Heart left ventricle (tissue), 16 donors: Measurements from ENCODE around the gene HOXD10. TPM values are rescaled to one million over a fixed set of nuclear protein-coding genes. Genes with fewer than 3 reads are reported as not detected.

Experiments
- ATAC-seq, 4 donors: fragments of 200-7000 bp; cut with Tn5 transposase; one replicate each; pipeline ENCODE4 v1.9.1; 2020 to 2022; ENCODE audit warnings: moderate library complexity in 4 of 4, mild to moderate bottlenecking in 3 of 4, moderate number of reproducible peaks in 1 of 4
- DNase-seq, 5 donors: peaks; one replicate each; pipeline ENCODE4 v3.0.0-alpha.2; 2020
- H3K27ac ChIP-seq, 12 donors: fragments of 200-600 bp; sonication (generic) in 4 of 12; one replicate each; pipeline versions ENCODE4 v1.5.0 to v1.8.0; 2016 to 2022; ENCODE audit warnings: mild to moderate bottlenecking in 2 of 12
- H3K27me3 ChIP-seq, 9 donors: fragments of 200-600 bp; sonication (generic) in 2 of 9; one replicate each; pipeline versions ENCODE4 v1.5.1 to v1.8.0; 2016 to 2022; ENCODE audit warnings: mild to moderate bottlenecking in 3 of 9
- H3K36me3 ChIP-seq, 9 donors: fragments of 200-600 bp; sonication (generic) in 2 of 9; one replicate each; pipeline versions ENCODE4 v1.5.0 to v1.8.0; 2018 to 2022; ENCODE audit warnings: mild to moderate bottlenecking in 2 of 9
- H3K4me1 ChIP-seq, 12 donors: fragments of 200-600 bp; sonication (generic) in 4 of 12; one replicate each; pipeline versions ENCODE4 v1.5.0 to v1.8.0; 2016 to 2022; ENCODE audit warnings: mild to moderate bottlenecking in 3 of 12
- H3K4me3 ChIP-seq, 12 donors: fragments of 200-600 bp; sonication (generic) in 4 of 12; one replicate each; pipeline versions ENCODE4 v1.5.0 to v1.8.0; 2017 to 2022; ENCODE audit warnings: mild to moderate bottlenecking in 9 of 12, moderate library complexity in 4 of 12
- H3K9me3 ChIP-seq, 12 donors: fragments of 200-600 bp; sonication (generic) in 4 of 12; one replicate each; pipeline versions ENCODE4 v1.5.0 to v1.8.0; 2016 to 2022; ENCODE audit warnings: mild to moderate bottlenecking in 1 of 12
- POLR2A ChIP-seq, 2 donors: fragments of 450-650 bp; IDR thresholded peaks; one replicate each; pipeline ENCODE4 v1.6.1; 2017; ENCODE audit warnings: antibody characterized with exemption in 2 of 2, mild to moderate bottlenecking in 2 of 2, moderate library complexity in 2 of 2
- WGBS, 4 donors: extraction: QIAGEN DNeasy Blood & Tissue Kit in 2 of 4; methylation state at CpG; one replicate each; pipeline versions ENCODE4 v1.1.5 to v1.1.7; 2013 to 2018; 5-methylcytosine and 5-hydroxymethylcytosine counted together
- intact Hi-C, 10 donors: fragments of 100-400 bp; cut with DNase I; formaldehyde crosslinking; loops; one replicate each; pipeline versions ENCODE4 v1.11.1 to v1.14.2; 2022
- polyA plus RNA-seq, 2 donors: library from polyadenylated mRNA; stranded (reverse); fragments of 200-250 nt; gene quantifications; one replicate each; pipeline ENCODE4 v1.2.3, GENCODE V29; 2013
- total RNA-seq, 9 donors: library from RNA; depleted of rRNA in 2 of 9; stranded (reverse); fragments of >200 nt in 2 of 9; fragmentation: NEBNext Ultra II Directional in 3 of 9; extraction: Animal tissue kit (Norgen Biotek cat#: 25700) in 3 of 9; gene quantifications; one replicate each; pipeline versions ENCODE4 v1.1.0 to v1.2.4, GENCODE V29; 2016 to 2023
- TF ChIP-seq, protein P1 (sequence below), 12 donors: fragments of 200-600 bp; sonication (generic) in 4 of 12; IDR thresholded peaks; one replicate each; pipeline versions ENCODE4 v1.5.0 to v1.8.0; 2018 to 2022; ENCODE audit warnings: antibody characterized with exemption in 12 of 12, mild to moderate bottlenecking in 5 of 12
- donor health status: ischemic (EF 13 %, LVEDD 7.1; RV severe dilation, severe dysfunction).
- donor health status: healthy with polysubstance abuse.
- donor health status: DM: no; HTN: yes; CAD: no.
- donor health status: DM: no; HTN: no; CAD: no.
- donor health status: ischemic (EF 25% LVEDD 6.9; RV normal size, moderate dysfunction).
- donor health status: ischemic (EF 25% LVEDD 5.7; RV mildly dilated, moderate dysfunction).
- donor health status: healthy.
- donor health status: DM: yes; HTN: yes; CAD: no.
- donor health status: ischemic (EF 35%, LVEDD 5.7; RV mildly dilated, moderate dysfunction).
- donor health status: nonischemic (EF 11% LVEDD 7.7; RV severe dilation, severe dysfunction).
- donor health status: DM: yes; HTN: yes; CAD: no.
- donor health status: PGD.
- donor health status: ischemic (EF 29% LVEDD 5.4; RV normal size, mild dysfunction).
- donor health status: nonischemic (EF 23%, LVEDD 6.1; RV moderate dilation, normal function).

The HOXD10 gene
- total and polyA plus RNA-seq, 11 donors = 0.03 to 0.43 TPM; not detected in 9

DNA sequence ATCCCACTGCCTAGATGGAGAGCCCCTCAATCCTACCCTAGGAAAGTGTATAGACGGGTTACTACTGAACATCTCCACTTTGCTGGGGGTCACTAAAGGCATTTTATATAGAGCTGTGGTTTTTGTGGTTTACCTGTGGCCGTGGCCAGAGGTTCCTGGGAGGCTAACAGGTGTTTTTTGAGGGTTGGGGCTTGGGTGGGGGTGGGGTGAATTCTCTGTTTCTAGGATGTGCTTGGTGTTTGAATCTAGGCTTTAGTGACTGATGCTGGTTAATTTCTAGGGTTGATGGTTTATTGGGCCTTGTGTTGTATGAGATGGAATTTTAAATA, 20.6 kb downstream of the HOXD10 start:
- TF ChIP-seq POLR2A (IDR thresholded peaks at IDR 0.05) = no peak
- TF ChIP-seq, protein P1, sequence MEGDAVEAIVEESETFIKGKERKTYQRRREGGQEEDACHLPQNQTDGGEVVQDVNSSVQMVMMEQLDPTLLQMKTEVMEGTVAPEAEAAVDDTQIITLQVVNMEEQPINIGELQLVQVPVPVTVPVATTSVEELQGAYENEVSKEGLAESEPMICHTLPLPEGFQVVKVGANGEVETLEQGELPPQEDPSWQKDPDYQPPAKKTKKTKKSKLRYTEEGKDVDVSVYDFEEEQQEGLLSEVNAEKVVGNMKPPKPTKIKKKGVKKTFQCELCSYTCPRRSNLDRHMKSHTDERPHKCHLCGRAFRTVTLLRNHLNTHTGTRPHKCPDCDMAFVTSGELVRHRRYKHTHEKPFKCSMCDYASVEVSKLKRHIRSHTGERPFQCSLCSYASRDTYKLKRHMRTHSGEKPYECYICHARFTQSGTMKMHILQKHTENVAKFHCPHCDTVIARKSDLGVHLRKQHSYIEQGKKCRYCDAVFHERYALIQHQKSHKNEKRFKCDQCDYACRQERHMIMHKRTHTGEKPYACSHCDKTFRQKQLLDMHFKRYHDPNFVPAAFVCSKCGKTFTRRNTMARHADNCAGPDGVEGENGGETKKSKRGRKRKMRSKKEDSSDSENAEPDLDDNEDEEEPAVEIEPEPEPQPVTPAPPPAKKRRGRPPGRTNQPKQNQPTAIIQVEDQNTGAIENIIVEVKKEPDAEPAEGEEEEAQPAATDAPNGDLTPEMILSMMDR (IDR thresholded peaks at IDR 0.05) = no peak
- DNase-seq (no peak), ATAC-seq (no peak)
- no peaks in the 10 kb centered on the region for H3K9me3 ChIP-seq
- intact Hi-C loops = loop anchor here in 2 of 10 donors (5.0 to 10.0 kb wide), 2 partner anchors 678 to 680 kb away; no protein-coding TSS in a partner anchor
- H3K4me3 ChIP-seq = peak overlapping the region in 11 of 12 donors; percentile 29 to 68 (median 51)
- H3K27ac ChIP-seq = peak overlapping the region in 7 of 12 donors; percentile 54 to 81 (median 70)
- peaks cover 54 to 98% (median 85%) of the 10 kb centered on the region in 9 donors for H3K27me3 ChIP-seq
- 15 to 32% (median 21%) methylated on average over 2 of the region's 2 CpGs for WGBS, 4 donors
- H3K4me1 ChIP-seq = peaks cover 0 to 34% (median 15%) of the 10 kb centered on the region in 12 donors
- H3K36me3 ChIP-seq = no peaks in the 10 kb centered on the region

DNA sequence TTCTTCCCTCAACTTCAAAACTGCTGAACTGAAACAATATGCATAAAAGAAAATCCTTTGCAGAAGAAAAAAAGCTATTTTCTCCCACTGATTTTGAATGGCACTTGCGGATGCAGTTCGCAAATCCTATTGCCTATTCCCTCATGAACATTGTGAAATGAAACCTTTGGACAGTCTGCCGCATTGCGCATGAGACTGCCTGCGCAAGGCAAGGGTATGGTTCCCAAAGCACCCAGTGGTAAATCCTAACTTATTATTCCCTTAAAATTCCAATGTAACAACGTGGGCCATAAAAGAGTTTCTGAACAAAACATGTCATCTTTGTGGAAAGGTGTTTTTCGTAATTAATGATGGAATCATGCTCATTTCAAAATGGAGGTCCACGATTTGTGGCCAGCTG, 21.3 kb downstream of the HOXD10 start:
- 39 to 54% (median 45%) methylated on average over 8 of the region's 8 CpGs for WGBS, 4 donors
- Histone ChIP-seq H3K4me1 (peaks cover 0 to 34% (median 14%) of the 10 kb centered on the region in 12 donors), H3K27me3 (peaks cover 47 to 98% (median 81%) of the 10 kb centered on the region in 9 donors), H3K4me3 (peak overlapping the region in 1 of 12 donors; percentile 68), H3K9me3 (no peaks in the 10 kb centered on the region), H3K36me3 (no peaks in the 10 kb centered on the region), H3K27ac (peak overlapping the region in 2 of 12 donors; percentile 56 to 65)
- TF ChIP-seq, protein P1 (IDR thresholded peaks at IDR 0.05) = no peak
- no peak for TF ChIP-seq POLR2A (IDR thresholded peaks at IDR 0.05)
- no peak for ATAC-seq
- intact Hi-C loops = loop anchor here in 3 of 10 donors (2.0 to 10.0 kb wide), 3 partner anchors 417 to 679 kb away; no protein-coding TSS in a partner anchor
- DNase-seq = no peak

DNA sequence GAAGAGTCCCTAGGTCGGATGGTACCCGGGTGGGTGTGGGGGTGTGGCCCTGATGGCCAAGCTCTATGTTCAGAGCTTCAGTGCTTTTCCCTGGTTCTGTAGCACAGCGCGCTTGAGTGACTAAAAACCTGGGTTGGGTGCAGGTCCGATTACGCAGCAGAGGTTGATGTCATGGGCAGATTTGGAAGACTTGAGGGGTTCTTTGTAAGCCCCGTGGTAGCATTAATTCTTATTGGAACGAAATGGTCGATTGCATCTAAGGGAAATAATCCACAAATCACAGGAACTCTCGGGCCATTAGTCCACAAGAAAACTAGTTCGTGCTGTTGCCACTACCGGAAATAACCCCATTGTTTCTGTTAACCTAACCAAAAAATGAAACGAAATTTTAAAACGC, 21.9 kb downstream of the HOXD10 start:
- intact Hi-C loops = loop anchor here in 3 of 10 donors (2.0 to 10.0 kb wide), 3 partner anchors 416 to 679 kb away; no protein-coding TSS in a partner anchor
- Histone ChIP-seq H3K36me3 (no peaks in the 10 kb centered on the region), H3K4me3 (peak overlapping the region in 2 of 12 donors; percentile 21 to 68), H3K9me3 (no peaks in the 10 kb centered on the region), H3K4me1 (peaks cover 0 to 34% (median 14%) of the 10 kb centered on the region in 12 donors), H3K27me3 (peaks cover 41 to 98% (median 81%) of the 10 kb centered on the region in 9 donors), H3K27ac (peak overlapping the region in 5 of 12 donors; percentile 1 to 68 (median 56))
- ATAC-seq = no peak
- WGBS, 4 donors = 12 to 20% (median 16%) methylated on average over 14 of the region's 14 CpGs
- DNase-seq = no peak
- TF ChIP-seq, protein P1 (IDR thresholded peaks at IDR 0.05) = no peak
- TF ChIP-seq POLR2A (IDR thresholded peaks at IDR 0.05) = no peak

DNA sequence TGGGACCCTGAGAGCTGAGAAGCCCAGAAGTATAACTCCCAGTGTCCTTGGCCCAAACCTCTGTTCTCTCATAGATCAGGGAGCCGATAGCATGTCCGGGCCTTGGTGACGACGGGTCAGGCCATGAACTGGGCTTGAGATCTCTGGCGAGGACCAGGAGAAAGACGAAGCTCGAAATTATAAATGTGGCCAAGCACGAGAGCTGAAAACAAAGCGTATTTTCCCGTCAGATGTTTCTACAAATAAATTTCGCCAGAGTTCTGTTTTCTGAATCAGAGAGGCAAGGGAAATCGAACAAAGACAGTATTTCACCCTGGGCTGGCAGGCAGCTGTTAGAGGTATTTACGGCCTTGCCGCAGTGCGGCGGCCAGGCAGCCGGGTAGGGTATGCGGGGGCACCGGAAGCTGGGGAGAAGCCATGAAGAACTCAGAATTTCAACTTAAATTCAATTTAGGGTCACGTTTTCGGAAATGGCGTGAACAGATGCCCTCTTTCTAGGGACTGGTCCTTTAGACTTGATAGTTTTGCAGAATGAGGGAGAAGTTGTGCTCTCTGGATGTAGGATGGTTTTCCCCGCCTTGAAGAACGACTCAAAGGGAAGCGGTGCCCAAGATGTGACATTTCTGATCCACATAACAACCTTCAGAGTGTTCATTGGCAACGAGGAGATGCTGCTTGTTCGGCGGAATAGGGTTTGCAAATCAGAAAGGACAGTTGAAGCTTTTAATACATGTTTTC, 22.5 kb downstream of the HOXD10 start:
- ATAC-seq = no peak
- no peak for DNase-seq
- peaks cover 41 to 98% (median 79%) of the 10 kb centered on the region in 9 donors for H3K27me3 ChIP-seq
- no peaks in the 10 kb centered on the region for H3K9me3 ChIP-seq
- H3K4me1 ChIP-seq = peaks cover 0 to 34% (median 14%) of the 10 kb centered on the region in 12 donors
- H3K27ac ChIP-seq = peak overlapping the region in 6 of 12 donors; percentile 1 to 68 (median 51)
- H3K4me3 ChIP-seq = peak overlapping the region in 2 of 12 donors; percentile 21 to 68
- 17 to 29% (median 19%) methylated on average over 28 of the region's 28 CpGs for WGBS, 4 donors
- TF ChIP-seq POLR2A (IDR thresholded peaks at IDR 0.05) = no peak
- TF ChIP-seq, protein P1 (IDR thresholded peaks at IDR 0.05) = no peak
- intact Hi-C loops = loop anchor here in 3 of 10 donors (2.0 to 10.0 kb wide), 3 partner anchors 416 to 678 kb away; no protein-coding TSS in a partner anchor
- H3K36me3 ChIP-seq = no peaks in the 10 kb centered on the region
